ENCODE measurements around the gene SLC34A3.

GRCh38 chr9:137223078-137223970, 7.4 kb upstream of the SLC34A3 start:
- TF ChIP-seq POLR2AphosphoS5 (IDR thresholded peaks at IDR 0.05; ENCODE audit: low read depth, low read length) (peak; percentile 77), POLR2A (IDR thresholded peaks at IDR 0.05; ENCODE audit: low read depth, low read length) (peak; percentile 80), TAF1 (IDR thresholded peaks at IDR 0.05; ENCODE audit: low read depth, low read length) (peak; percentile 76)

Measured in GM12891 (cell line).